ENCODE results near the gene HMGCL. TPM values are rescaled to one million over a fixed set of nuclear protein-coding genes. Genes with fewer than 3 reads are reported as not detected.
"Not testable (repeated sequence)": the region's sequence is repeated elsewhere in the genome, so short reads cannot be mapped to it uniquely, and the experiment has no call there.

The HMGCL gene
- total RNA-seq, 2 experiments from 2014 or later: 23.8 to 29.0 TPM

- no peaks in the 10 kb centered on the region for H3K27me3 Mint-ChIP-seq
These were observed 31.1 kb downstream of the HMGCL start for GRCh38 chr1:23793861-23794731.

GRCh38 chr1:23793018-23793781 is 32.0 kb downstream of the HMGCL start:
- DNase-seq (peak; percentile 65), ATAC-seq (peak; percentile 9)
- peak overlapping the region; percentile 49 for H3K27ac Mint-ChIP-seq
- CTCF ChIA-PET: interaction anchor here (0.9 to 1.4 kb wide), 2 partner anchors 16 to 21 kb away, joined by 3 to 5 read pairs; no protein-coding TSS in a partner anchor
- H3K9me3 Mint-ChIP-seq (ENCODE audit: low read depth): no peaks in the 10 kb centered on the region
- H3K27me3 Mint-ChIP-seq: no peaks in the 10 kb centered on the region
- H3K4me1 Mint-ChIP-seq: peaks cover 17% of the 10 kb centered on the region
- peaks cover 2% of the 10 kb centered on the region for H3K36me3 Mint-ChIP-seq
- no peak overlapping the region for H3K4me3 Mint-ChIP-seq

More at GRCh38 chr1:23793861-23794731, 31.1 kb downstream of the HMGCL start:
- Mint-ChIP-seq H3K36me3 (peaks cover 2% of the 10 kb centered on the region), H3K27ac (no peak overlapping the region), H3K4me1 (peaks cover 20% of the 10 kb centered on the region), H3K9me3 (ENCODE audit: low read depth) (no peaks in the 10 kb centered on the region), H3K4me3 (no peak overlapping the region)
- CTCF ChIA-PET: interaction anchor here (0.9 to 1.4 kb wide), 2 partner anchors 16 to 22 kb away, joined by 3 to 5 read pairs; no protein-coding TSS in a partner anchor
- ATAC-seq: no peak
- no peak for DNase-seq

- Mint-ChIP-seq H3K4me1 (peaks cover 17% of the 10 kb centered on the region), H3K36me3 (peaks cover 10% of the 10 kb centered on the region), H3K27me3 (no peaks in the 10 kb centered on the region), H3K27ac (peak overlapping the region; percentile 90), H3K9me3 (ENCODE audit: low read depth) (no peaks in the 10 kb centered on the region), H3K4me3 (peak overlapping the region; percentile 94)
- CTCF ChIA-PET: interaction anchor here (0.9 to 4.8 kb wide), 7 partner anchors 9 to 278 kb away, joined by 3 to 38 read pairs (median 9); partner anchors contain the start of genes GALE, HMGCL and PITHD1
- DNase-seq: no peak
- ATAC-seq: no peak
These were observed 32.9 kb downstream of the HMGCL start for GRCh38 chr1:23792151-23792945.

GRCh38 chr1:23791516-23792047 is 33.6 kb downstream of the HMGCL start:
- peak; percentile 56 for DNase-seq
- H3K4me3 Mint-ChIP-seq: peak overlapping the region; percentile 94
- H3K4me1 Mint-ChIP-seq: peaks cover 17% of the 10 kb centered on the region
- H3K36me3 Mint-ChIP-seq: peaks cover 17% of the 10 kb centered on the region
- peak overlapping the region; percentile 90 for H3K27ac Mint-ChIP-seq
- H3K27me3 Mint-ChIP-seq: no peaks in the 10 kb centered on the region
- CTCF ChIA-PET: interaction anchor here (0.9 to 4.8 kb wide), 7 partner anchors 9 to 279 kb away, joined by 3 to 38 read pairs (median 9); partner anchors contain the start of genes GALE, HMGCL and PITHD1
- peak; percentile 15 for ATAC-seq
- H3K9me3 Mint-ChIP-seq (ENCODE audit: low read depth): no peaks in the 10 kb centered on the region

- DNase-seq: peak; percentile 93
- Mint-ChIP-seq H3K4me1 (peaks cover 17% of the 10 kb centered on the region), H3K36me3 (peaks cover 22% of the 10 kb centered on the region), H3K27ac (peak within 1 kb of the TSS; percentile 90), H3K4me3 (peak within 1 kb of the TSS; percentile 94), H3K27me3 (no peaks in the 10 kb centered on the region), H3K9me3 (ENCODE audit: low read depth) (no peaks in the 10 kb centered on the region)
- ATAC-seq: peak; percentile 95
- CTCF ChIA-PET: interaction anchor here (0.9 to 4.8 kb wide), 7 partner anchors 10 to 280 kb away, joined by 3 to 38 read pairs (median 9); partner anchors contain the start of genes GALE, HMGCL and PITHD1
These were observed 34.3 kb downstream of the HMGCL start, which contains the start of gene LYPLA2 for GRCh38 chr1:23790696-23791515. Gene LYPLA2 (plus strand): TSS chr1:23791145. CDS start chr1:23792683, 1,538 bp downstream.

- Mint-ChIP-seq H3K4me1 (peaks cover 19% of the 10 kb centered on the region), H3K27ac (peak overlapping the region; percentile 58), H3K27me3 (no peaks in the 10 kb centered on the region), H3K36me3 (peaks cover 34% of the 10 kb centered on the region), H3K4me3 (no peak overlapping the region), H3K9me3 (ENCODE audit: low read depth) (no peaks in the 10 kb centered on the region)
- CTCF ChIA-PET: interaction anchor here (1.0 to 4.8 kb wide), 4 partner anchors 9 to 80 kb away, joined by 3 to 38 read pairs (median 8); partner anchors contain the start of genes HMGCL and PITHD1
- ATAC-seq: no peak
- no peak for DNase-seq
These were observed 36.5 kb downstream of the HMGCL start for GRCh38 chr1:23788695-23789094.

GRCh38 chr1:23787701-23788100 is 37.5 kb downstream of the HMGCL start:
- H3K9me3 Mint-ChIP-seq (ENCODE audit: low read depth): no peaks in the 10 kb centered on the region
- CTCF ChIA-PET: interaction anchor here (1.2 to 4.8 kb wide), 3 partner anchors 8 to 81 kb away, joined by 3 to 38 read pairs (median 11); partner anchors contain the start of gene PITHD1
- peaks cover 34% of the 10 kb centered on the region for H3K36me3 Mint-ChIP-seq
- no peak overlapping the region for H3K4me3 Mint-ChIP-seq
- no peak overlapping the region for H3K27ac Mint-ChIP-seq
- DNase-seq: no peak
- H3K4me1 Mint-ChIP-seq: peaks cover 17% of the 10 kb centered on the region
- no peak for ATAC-seq
- no peaks in the 10 kb centered on the region for H3K27me3 Mint-ChIP-seq

- Mint-ChIP-seq H3K27me3 (no peaks in the 10 kb centered on the region), H3K4me3 (no peak overlapping the region), H3K9me3 (ENCODE audit: low read depth) (no peaks in the 10 kb centered on the region), H3K27ac (no peak overlapping the region), H3K4me1 (peaks cover 14% of the 10 kb centered on the region), H3K36me3 (peaks cover 44% of the 10 kb centered on the region)
- DNase-seq: no peak
- ATAC-seq: no peak
- CTCF ChIA-PET: interaction anchor here (0.7 to 3.5 kb wide), 3 partner anchors 13 to 32 kb away, joined by 3 to 16 read pairs (median 7); no protein-coding TSS in a partner anchor
These were observed 40.4 kb downstream of the HMGCL start for GRCh38 chr1:23784846-23785245.

GRCh38 chr1:23783141-23783540 is 42.1 kb downstream of the HMGCL start:
- H3K27ac Mint-ChIP-seq; ATAC-seq; H3K4me3 Mint-ChIP-seq; DNase-seq; H3K9me3 Mint-ChIP-seq (ENCODE audit: low read depth); H3K27me3 Mint-ChIP-seq: not testable (repeated sequence)
- CTCF ChIA-PET: interaction anchor here (1.8 to 3.5 kb wide), 2 partner anchors 12 to 28 kb away, joined by 5 to 16 read pairs; no protein-coding TSS in a partner anchor
- peaks cover 24% of the 10 kb centered on the region for H3K4me1 Mint-ChIP-seq
- H3K36me3 Mint-ChIP-seq: peaks cover 48% of the 10 kb centered on the region

- CTCF ChIA-PET: interaction anchor here (1.0 to 5.4 kb wide), 7 partner anchors 8 to 137 kb away, joined by 4 to 38 read pairs (median 6); partner anchors contain the start of genes GALE, LYPLA2 and RPL11
- peak overlapping the region; percentile 96 for H3K4me3 Mint-ChIP-seq
- no peaks in the 10 kb centered on the region for H3K9me3 Mint-ChIP-seq (ENCODE audit: low read depth)
- DNase-seq (no peak), ATAC-seq (no peak)
- H3K4me1 Mint-ChIP-seq: peaks cover 49% of the 10 kb centered on the region
- H3K36me3 Mint-ChIP-seq: peaks cover 21% of the 10 kb centered on the region
- H3K27ac Mint-ChIP-seq: peak overlapping the region; percentile 90
- no peaks in the 10 kb centered on the region for H3K27me3 Mint-ChIP-seq
These were observed 45.3 kb downstream of the HMGCL start for GRCh38 chr1:23779826-23780371.
